ENCODE measurements around the gene ANK3.

The ANK3 gene

DNA sequence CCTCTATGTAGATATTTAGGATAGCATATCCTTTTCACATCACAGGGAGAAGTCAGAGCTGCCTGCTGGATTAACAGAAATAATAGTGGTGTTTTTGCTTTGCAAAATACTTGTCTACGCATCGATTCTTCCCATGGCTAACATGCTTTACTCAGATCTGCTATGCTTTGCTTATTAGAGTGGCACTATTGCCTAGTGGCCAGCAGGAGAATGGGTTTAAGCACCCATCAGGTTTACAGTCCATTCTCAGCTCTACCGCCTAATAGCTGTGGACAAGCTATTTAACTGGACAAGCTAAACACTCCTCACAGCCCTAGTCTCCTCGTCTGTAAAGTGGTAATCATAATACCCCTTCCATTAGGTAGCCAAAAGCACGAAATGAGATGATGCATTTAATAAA is 265.1 kb downstream of the ANK3 start:
- no peak for DNase-seq

DNA sequence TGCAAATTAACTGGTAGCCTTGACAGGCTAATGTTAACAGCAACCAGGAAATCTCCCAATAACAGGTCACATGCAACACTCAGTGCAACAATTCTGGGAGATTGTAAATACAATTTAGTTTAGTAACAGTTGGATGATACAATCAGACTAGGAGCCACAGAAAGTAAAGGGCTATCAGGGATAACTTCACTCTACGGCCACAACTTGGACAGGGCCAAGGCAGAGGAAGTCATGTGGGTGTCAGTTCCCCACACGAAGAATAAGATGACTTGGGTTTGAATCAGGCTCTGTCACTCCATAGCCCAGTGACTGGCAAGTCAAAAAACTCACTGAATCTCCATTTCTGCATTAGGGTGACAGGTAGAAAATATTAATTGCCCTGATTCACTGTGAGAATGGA is 266.0 kb downstream of the ANK3 start:
- DNase-seq: no peak

GRCh38 chr10:60123172-60123571 is 266.5 kb downstream of the ANK3 start:
- no peak for DNase-seq

DNA sequence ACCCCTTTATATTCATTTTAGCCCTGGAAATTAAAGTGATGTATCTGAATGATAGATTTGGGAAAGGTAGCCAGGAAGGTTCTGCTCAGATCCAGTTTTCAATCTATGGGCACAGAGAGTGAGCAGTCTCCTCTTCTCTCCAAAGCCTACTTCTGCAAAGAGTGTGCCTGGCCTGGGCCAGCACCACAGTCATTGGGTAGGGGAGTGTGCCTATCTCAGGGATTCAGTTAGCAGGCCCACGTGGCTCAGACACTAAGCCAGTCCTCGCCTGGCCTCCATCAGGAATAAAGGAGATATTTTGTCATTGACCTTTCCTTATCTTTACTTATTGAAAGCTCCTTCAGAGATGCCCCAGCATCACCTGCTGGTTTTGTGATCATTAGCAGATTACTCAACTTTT is 267.5 kb downstream of the ANK3 start:
- DNase-seq: no peak

GRCh38 chr10:60114765-60115586 is 274.7 kb downstream of the ANK3 start:
- no peak for DNase-seq

DNA sequence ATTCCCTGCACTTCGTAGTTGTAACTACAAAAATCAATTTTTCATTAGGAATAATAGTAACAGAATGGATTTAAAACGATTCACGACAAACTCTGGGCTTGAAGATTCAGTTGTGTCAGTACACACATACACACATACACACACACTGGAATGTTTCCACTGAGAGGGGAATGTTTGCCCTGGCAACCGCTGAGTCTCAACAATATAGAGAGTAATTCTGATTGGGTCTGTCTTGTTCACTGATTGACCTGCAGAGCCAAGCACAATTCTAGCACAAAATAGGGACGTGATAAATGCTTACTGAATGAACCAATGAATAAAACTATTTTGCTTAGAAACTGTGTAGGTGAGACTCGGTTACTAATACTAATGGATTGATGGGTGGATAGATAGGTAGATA is 278.9 kb downstream of the ANK3 start:
- no peak for DNase-seq

- DNase-seq: no peak
Observed at GRCh38 chr10:60107308-60107976, 282.2 kb downstream of the ANK3 start.

DNA sequence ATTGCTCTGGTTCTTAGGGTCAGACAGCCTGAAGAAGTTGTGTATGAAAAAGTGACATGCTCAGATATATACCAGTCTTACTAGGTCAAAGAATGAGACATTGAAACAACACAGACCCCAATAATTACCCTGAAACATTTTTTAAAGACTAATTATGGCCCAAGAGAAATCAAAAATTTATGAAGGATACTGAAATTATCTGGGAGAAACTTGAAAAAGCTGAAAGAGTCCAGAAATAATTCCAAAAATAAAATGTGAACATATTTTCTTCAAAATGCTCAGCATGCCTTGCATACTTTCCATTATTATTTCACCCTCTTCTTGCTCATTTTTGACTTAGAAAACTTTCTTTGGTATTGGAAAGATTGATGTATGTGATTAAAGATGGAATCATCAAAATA is 284.4 kb downstream of the ANK3 start:
- no peak for DNase-seq

GRCh38 chr10:60101821-60102220 is 287.9 kb downstream of the ANK3 start:
- no peak for DNase-seq

- DNase-seq: no peak
Observed at GRCh38 chr10:60099998-60100747, 289.5 kb downstream of the ANK3 start.

DNA sequence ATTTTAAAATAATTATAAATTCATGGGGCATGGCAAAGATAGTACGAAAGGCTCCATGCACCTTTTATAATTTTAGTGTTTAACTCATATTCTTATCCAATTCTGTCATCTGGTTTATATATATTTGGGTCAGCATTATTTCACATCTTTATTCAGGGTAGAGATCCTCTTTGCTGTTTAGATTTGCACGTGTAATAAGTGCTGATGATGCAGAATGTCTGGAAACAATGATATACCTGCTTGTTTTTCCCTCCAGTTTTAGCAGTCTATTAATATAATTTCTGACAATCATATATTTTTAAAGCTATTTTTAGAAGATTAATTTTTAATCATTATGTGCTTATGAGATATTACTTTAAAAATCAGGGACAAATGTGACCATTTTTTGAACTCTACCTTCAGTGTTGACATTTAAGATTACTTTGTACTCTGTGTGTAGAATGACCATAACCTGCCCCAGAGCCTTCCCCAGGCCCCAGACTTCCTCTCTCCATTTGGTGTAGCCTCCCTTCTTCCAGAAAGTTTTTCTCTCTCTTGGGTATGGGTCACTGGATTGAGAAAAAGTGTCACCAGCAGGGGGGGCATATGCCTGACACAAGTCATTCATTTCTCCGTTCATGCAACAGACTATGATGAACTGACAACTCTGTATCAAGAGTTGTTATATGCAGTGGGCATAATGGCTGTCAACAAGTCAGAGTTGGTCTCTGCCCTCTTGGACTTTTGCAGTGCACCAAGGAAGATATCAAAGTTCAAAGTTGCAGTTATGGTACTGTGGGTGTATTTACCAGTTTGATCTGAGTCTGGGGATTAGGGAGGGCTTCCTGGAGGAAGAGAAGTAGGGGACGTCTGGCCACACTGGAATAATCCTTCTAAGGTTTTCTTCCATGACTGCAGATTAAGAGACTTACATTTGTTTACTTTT is 290.7 kb downstream of the ANK3 start:
- DNase-seq: no peak

DNA sequence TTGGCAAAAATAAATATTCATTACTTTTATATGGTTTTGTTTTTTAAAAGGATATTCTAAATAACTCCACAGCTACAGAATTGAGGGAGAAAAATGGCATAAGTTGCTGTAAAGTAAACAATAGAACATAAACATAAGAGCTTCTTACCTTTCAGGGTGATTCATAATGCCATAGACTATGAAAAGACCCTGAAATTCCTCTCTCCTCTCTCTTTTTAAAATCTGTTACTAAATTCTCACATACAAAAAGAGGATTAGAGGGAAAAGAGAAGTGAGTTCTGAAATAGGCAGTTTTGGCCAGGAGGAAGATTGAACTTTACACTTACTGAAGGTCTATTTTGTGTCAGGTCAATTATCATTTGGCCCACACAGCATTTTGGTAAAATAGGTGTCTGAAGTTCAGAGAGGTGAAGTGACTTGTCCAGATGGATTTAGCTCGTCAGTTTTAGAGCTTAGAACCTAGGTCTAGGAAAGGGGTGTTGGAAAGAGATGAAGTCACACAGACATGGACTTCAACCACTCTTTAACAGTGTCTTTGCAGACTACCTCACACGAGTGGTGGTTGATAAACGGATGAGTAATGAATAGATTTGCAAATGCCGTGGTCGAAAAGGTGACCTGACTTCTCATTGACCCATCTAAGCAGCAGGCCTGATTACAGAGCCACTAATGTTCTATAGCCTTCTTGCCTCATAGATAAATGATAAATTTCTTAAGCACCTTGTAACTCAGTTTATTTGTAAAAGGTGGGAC is 292.7 kb downstream of the ANK3 start:
- DNase-seq: no peak

- no peak for DNase-seq
Observed at GRCh38 chr10:60093317-60093716, 296.4 kb downstream of the ANK3 start.

GRCh38 chr10:60086862-60087261 is 302.8 kb downstream of the ANK3 start:
- DNase-seq: no peak

DNA sequence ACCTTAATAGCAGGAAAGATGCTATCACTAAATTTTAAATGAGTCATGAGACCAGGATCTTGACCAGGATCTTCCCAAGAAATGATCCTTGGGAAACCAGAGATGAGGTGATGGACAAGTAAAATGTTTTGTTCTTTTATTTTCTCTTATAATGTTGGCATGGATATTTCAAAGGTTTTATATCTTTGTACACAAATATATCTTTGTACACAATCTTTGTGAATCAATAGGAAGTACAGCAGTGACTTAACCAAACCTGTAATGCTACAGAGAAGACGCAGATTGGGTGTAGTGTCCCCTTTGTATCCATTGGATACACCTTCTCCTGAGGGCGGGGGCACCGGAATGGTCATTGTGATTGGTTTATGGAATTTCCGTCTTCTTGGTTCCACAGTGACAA is 303.3 kb downstream of the ANK3 start:
- no peak for DNase-seq

DNA sequence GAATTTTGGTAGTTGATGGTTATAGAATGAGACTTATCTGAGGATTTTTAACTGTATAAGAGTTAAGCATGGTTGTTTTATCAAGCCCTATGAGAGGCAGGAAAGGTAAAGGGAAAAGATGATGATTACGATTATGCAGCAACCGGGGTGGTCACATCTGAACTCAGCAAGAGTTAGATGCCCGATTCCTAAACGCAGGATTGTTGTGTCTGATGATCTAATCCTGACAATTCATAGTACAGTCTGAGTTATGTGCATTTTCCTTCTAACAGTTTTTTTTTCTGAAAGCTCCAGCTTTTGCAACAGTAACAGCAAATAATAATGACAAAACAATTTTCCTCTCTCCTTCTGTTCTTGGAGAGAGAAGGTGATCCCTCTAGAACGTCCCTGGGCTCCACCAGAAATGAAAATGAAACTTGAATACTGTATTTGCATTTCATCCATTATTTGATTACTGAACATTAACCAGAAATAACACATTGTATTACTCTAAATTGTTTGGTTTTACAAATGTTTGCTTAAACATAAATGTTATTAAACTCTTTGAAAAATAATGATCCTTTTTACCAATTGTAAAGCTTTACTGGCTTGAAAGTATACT is 306.8 kb downstream of the ANK3 start:
- DNase-seq: no peak

GRCh38 chr10:60082341-60082740 is 307.3 kb downstream of the ANK3 start:
- no peak for DNase-seq

DNA sequence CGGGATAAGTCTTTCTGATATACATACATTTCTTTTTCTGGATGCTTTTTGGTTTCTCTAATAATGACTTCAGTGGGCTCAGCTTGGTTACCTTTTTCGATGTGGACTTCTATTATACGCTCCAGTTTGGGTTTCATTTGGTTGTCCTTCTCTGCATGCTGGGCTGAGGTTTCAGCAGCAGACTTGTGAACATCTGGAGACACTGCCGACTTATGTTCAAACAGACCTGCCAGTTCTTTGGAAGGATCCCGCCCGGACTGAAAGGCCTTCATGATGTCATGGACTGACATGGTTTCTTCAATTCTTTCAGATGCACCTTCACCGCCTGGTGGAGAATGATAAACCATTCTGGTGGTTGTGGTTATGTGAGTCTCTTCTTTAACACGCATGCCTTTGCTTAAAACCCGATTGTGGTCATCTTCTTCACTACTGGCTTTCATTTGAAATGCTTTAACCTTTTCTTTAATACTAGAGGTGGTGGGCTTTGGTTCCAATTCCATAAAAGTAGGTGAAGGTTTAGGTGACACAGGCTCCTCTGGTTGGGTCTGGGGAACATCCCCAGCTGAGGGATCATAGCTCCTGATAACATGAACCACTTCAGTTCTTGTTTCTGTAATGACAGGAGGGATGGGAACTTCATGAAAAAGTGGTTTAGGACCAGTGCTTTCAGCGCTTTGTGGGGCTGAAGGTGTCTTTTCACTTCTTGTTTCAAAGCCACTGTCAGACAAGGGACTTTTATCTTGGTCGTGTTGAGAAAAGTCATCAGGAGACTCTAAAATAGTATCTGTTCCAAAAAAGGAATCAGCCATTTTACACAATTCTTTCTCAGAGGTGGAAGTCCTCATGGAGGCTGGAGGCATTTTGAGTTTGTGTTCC is 315.7 kb downstream of the ANK3 start:
- no peak for DNase-seq

GRCh38 chr10:60073397-60073780 is 316.3 kb downstream of the ANK3 start:
- no peak for DNase-seq

GRCh38 chr10:60069311-60069710 is 320.4 kb downstream of the ANK3 start:
- DNase-seq: no peak

DNA sequence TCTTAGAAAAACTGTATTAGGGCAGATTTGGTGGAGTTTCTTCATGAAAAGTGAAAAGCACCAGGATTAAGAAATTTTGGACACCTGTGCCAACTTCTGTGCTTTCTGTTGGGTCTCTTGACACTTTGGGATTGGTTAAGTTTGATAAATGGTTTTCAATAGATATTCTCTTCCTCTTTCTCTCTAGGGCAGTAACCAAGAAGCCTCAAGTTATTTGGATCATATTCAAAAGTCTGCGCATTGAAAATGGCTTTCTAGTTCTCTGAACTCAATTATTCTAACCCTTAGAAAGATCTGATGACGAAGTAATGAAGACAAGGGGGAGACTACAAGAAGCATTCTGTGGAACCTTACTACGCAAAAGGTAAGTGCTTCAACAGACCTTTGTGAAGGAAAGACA is 339.3 kb downstream of the ANK3 start:
- DNase-seq: no peak
